Hematopoietic multipotent progenitor cell treated with erythropoietin and hydrocortisone succinate and interleukin-3 and kit ligand, for 6 days (in vitro differentiated cells): ENCODE measurements around the gene SLC12A1.
"Not testable (repeated sequence)": the region's sequence is repeated elsewhere in the genome, so short reads cannot be mapped to it uniquely, and the experiment has no call there.

Experiments
- DNase-seq: peaks from one replicate; pipeline ENCODE4 v3.0.0-alpha.2; 2015

SLC12A1 gene

DNA sequence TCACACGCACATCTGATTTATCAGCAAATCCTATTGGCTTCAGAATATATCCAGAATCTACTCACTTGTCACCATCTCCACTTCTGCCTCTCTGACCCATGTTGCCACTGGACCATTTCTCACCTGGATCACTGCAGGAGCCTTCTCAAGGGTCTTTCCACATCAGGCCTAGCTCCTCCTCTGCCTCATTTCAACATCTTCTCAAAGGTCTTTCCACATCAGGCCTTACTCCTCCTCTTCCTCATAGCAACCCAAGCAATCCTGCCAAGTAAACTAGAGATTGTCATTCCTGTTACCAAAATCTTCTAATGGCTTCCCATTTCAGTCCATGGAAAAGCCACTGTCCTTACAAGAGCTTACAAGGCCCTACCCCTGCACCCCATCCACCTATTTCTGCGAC lies 107.1 kb downstream of the SLC12A1 start:
- peak; percentile 48 for DNase-seq

DNA sequence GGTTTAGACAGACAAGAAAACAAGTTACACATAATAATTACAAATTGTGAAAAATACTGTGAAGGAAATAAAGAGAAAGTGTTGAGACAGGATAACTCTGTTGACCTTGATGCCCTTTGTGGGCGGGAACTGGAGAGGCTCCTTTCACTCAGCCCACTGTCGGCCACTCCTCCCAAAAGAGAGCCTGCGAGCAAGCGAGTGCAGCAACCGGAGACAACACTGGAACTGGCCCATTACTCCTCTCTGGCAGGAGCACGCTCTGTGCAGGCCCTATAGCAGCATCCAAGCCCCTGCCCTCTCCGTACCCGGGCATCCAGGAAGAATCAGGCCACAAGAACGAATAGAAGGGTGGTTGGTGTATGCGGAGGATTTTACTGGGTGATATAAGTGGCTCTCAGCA lies 108.9 kb downstream of the SLC12A1 start:
- no peak for DNase-seq

DNA sequence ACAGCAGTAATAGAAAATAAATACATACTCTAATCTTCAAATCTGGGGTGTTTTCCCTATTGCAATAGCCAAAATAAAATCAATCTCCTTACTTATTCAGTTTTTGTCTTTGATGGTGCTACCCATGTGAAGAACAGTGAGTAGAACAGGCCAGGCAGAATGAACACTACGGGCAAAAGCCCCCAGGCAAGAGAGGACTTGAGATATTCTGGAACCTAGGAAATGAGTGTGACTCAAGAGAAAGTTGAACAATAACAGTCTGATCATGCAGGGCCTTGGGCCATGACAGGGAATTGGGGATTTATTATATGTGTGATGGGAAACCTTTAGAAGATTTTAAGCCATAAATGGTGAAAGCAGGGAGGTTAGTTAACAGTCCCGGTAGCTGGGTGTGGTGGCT lies 111.1 kb downstream of the SLC12A1 start:
- DNase-seq = no peak

DNA sequence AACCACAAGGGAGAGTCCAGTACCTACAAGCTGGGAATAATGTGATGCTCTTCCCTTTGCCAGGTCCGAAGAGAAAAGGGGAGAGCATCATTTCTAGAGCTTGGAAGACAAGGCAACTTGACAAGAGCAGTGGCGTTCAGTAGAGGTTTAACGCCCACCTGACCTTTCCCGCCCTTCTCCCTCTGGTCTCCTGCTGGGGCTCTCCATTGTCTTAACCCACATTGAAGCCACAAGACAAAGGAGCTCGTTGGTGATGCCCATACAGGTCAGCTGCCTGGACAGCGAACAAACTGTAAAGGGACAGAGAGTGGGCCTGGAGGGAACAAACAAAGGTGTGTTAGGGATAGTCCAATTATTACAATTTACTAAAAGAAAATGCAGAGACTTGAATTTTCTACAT lies 112.0 kb downstream of the SLC12A1 start:
- DNase-seq = no peak

DNA sequence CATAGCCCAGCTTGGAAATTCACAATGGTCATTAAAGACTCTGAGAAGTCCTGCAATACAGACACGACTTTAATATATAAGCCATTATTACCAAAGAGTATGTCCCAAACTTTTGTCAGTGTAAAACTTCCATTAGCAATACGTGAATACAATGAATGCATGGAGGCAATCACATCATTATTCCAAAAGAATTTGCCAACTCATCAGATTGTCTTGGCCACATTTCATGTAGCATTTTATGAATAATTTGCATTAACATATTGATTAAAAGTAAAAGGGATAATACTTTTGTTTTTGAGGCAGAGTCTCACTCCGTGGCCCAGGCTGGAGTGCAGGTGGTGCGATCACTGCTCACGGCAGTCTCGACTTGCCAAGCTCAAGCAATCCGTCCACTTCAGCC lies 117.2 kb downstream of the SLC12A1 start:
- no peak for DNase-seq

DNA sequence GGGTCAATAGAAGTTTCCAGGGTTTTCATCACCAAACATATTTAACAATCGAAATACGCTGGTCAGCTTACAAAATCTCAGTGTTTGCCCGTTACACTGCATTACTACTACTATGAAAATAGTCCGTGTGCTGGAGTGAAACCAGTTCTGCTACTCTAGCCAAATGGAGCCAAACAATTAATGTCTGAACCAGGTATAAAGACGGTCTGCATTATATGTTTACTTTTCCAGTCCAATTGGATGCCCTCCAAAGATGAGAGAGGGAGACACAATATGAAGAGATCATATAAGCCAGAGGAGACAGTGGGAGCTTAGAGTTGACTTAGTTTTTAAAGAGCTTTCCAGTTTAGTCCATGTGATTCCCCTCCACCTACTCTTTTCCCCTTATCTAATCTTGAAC lies 118.8 kb downstream of the SLC12A1 start:
- DNase-seq = no peak

DNA sequence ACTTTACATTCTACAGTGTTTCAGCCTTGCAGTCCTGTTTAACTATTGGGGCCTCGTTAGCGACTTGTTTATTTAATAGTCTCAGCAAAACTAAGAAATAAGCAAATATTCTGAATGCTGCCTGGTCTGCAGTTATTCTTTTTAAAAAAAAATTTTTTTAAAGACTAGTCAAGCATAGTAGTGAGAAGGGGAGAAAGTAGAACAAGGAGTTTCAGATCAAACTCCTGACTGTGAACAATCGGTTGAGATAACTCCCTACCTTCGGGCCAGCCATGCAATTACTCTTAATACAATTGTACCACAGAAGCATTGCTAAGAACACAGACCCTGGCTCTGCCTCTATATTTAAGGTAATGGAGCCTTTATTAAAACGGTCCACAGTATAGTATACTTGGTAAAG lies 119.3 kb downstream of the SLC12A1 start:
- DNase-seq = no peak

DNA sequence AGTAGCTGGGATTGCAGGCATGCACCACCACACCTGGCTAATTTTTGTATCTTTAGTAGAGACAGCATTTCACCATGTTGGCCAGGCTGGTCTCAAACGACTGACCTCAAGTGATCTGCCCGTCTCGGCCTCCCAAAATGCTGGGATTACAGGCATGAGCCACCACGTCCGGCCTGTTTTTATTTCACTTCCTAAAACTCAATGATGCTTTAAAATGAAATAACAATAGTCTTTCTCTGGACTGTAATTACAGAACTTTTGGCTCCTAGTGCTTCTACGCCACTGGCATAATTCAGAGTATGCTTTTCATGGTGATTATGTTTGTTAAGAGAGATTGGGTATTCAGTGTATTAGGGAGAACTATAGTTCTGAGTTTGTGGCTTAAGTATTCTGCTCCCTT lies 120.1 kb downstream of the SLC12A1 start:
- DNase-seq = not testable (repeated sequence)

DNA sequence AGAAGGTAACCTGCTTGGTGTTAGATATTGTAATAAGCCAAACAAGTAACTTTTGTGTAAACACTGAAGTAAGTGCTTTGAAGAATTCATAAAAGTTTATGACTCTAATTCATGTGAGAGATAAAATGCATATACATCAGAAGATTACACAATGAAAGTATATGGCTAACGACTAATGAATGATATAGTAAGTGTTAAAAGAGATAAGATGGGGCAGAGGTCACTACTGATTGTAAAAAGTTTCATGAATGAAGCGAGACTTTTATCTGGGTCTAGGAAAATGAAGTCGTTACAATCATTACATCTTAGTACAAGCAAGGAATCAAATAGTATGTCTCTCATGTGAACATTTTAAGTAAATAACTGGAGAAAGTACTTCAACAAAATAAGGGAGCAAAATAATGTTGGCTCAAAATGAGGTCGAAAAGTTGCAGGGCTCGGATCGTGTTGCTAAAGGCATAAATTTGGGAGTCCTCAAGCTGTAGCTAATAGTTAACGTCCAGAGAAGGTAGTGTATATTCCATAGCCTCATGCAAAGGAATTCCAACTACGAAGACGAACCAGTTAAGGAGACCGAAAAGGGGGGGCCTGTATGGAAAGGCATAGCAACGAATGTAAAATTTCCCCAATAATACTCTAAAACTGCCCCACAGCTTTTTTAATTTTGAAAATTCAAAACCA lies 124.1 kb downstream of the SLC12A1 start:
- peak; percentile 48 for DNase-seq

DNA sequence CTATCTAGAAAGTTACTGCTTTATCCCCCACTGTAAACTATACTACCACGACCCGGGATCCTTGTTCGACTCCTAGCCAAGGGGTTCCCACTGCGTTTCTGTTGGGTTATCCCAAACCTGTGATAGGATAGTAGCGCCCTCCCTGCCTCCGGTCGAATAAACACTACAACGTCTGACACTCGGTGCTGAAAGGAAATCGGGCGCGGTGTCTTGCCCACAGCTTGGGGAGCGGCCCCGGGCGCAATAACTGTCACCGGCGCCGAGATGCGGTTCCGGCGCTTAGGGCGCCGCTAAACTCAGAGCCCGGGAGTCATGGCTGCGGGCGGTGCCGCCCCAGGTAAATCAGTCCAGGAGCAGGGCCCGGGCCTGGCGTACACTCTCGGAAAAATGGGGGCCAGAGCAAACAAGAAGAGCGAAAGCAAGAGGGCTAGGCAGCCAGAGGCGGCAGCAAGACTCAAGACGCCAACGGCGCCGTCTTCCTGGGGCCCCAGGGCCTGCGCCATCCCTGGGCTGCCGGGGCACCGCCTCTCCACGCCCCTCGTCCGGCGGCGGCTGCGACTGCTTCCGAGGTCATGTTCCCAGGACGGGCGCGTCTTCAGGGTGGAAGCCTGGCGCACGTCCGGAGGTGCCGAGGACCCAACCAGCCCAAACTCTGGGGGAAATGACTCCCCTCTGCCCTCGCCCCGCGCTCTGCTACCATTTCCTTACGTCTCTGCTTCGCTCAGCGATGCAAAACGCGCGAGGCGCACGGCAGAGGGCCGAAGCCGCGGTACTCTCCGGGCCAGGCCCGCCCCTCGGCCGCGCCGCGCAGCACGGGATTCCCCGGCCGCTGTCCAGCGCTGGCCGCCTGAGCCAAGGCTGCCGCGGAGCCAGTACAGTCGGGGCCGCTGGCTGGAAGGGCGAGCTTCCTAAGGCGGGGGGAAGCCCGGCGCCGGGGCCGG lies 125.0 kb downstream of the SLC12A1 start, which contains the start of gene DUT:
DUT (plus strand) TSS at position 575 of the 941 bp plus-strand sequence; CDS start at position 662, 87 bp downstream.
- DNase-seq = peak; percentile 89

DNA sequence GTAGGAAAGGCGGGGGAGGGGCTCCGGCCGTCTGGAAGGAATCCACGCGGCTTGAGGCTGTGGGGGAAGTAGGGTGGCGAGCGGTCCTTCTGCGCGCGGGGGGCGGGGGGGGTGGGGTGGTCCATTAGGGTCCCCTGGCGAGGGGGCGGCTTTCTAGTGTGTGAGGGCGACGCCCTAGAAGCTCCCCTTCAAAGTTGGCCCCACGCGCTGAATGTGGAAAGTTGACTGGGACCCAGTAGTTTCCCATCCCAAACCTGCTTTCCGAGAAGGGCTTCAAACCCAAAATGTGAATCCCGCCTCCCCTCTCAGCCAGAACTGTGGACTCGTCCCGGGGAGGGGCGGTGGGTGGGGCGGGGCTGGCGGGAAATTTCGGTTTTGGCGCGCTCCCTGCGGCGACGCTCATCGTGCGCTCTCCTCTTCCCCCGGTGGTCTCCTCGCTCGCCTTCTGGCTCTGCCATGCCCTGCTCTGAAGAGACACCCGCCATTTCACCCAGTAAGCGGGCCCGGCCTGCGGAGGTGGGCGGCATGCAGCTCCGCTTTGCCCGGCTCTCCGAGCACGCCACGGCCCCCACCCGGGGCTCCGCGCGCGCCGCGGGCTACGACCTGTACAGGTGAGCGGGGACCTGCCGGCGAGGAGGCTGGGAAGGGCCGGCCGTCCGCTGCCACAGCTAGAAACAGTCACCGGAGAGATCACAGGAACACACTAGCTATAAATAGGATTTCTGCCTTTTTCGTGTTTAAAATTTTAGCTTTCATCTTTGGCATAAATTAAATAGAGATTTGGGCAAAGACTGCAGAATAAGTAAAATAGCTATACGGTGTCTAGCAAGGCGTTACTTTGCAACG lies 125.9 kb downstream of the SLC12A1 start:
- peak; percentile 91 for DNase-seq

DNA sequence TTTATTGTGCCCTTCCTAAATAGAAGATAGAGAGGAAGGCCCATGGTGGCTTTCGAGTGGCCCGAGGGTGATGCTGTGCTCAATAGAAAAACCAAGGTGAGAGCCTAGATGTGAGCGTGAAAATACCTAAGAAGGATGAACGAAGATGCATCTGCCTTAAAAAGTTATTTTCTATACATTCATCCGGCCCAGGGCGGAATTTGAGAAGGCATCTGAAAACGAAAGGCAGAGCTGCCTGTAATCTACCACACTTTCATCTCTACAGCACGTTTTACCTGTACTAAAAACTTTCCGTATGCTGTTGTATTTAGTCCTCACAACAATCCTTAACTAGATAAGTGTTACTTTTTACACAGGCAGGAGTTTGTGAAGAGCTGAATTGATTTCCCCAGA lies 126.5 kb downstream of the SLC12A1 start:
- DNase-seq = peak; percentile 39

DNA sequence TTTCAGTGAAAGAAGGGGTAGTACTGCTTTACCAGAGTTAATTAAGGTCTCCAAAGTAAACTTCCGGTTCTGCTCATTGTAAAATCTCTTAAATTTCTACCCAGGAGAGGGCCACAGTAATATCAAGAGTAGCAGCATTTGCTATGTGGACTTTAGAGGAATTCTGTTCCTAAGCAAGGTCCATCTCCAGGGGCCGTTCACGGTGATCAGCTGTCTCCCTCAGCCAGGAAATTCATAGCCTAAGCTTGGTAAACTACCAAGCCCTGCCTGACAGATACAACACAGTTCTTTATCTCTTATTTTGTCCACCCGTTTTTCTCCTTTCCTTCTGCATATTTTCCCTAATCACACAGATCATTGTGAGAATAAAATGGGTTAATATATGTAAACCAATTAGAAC lies 127.4 kb downstream of the SLC12A1 start:
- peak; percentile 48 for DNase-seq

DNA sequence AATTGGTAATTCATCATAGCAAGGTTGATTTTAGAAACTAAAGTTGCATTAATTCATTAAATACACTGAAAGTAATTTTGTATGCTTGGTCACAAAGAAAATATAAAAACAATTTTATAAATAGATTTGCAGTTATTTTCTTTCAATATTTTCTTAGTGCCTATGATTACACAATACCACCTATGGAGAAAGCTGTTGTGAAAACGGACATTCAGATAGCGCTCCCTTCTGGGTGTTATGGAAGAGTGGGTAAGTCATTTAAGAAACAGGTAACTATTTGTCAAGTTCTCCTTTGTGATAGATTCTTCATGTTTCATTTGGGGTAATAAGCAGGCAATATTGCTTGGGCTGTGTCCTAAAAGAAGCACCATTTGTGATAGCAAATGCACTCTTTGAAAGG lies 128.2 kb downstream of the SLC12A1 start:
- peak; percentile 34 for DNase-seq

DNA sequence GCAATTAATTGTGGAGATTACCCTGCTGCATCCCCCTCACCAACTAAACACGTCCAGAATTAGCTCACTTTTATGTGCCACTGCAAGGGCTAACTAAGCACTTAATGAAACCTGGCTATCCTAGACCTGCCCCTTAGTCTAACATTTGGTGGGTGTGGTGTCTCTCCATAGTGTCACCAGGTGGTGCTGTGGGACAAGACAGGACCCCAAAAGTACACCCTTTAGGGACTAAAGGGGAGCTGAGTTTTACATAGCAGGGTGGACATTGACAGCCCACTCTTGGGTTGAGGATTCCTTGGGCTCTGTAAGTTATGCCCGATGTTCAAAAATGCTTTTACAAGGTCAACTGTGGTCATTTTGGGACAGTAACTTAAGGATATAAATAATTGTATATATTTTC lies 130.8 kb downstream of the SLC12A1 start:
- DNase-seq = peak; percentile 75

DNA sequence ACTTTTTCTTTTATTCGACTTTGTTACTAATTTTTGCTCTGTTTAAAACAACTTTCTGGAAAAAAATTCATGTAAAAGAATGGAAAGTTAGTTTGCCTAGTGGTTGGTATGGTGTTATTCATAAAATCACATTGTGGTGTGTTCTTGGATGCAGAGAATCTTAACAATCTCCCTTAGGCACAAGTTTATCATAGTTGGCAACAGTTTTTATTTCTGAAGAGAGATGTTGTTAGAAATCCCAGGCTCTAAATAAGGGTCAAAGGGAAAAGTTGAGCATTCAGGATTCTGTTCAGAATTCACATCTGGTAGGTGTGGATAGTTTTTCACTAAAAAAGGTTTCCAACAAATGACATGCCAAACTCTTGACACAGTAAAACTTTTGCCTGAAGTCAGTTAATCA lies 131.5 kb downstream of the SLC12A1 start:
- no peak for DNase-seq

DNA sequence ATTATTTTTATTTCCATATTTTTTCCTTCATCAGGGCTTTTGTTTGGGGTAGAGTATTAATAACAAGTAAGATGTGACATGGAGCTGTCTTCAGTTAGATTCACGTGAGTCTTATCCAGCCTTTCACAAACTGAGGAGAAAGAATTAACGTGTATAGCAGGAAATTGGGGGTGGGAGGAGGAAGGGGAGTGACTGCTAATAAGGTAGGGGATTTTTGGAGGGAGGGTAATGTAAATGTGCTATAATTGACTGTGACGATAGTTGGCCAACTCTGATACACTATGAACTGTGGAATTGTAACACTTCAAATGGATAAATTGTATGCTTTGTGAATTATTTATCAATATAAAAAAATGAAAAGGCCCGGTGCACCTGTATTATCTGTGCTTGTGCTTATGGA lies 134.0 kb downstream of the SLC12A1 start:
- no peak for DNase-seq

DNA sequence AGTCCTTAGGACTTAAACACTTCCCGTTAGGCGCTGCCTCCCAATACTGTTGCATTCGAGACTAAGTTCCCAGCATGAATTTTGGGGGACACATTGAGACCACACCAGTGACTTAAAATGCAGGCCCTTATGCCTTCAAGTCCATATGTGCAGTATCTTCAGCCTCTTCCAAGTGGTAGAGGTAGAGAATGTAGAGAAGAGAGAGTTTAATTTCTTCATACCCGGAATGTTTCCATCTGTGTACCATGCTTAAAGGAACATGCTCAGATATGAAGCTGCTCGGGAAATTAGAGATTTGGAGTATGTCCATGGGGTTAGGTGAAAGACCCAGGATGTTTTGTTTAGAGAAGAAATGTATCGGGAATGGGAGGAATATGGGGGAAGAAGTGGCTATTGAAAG lies 137.8 kb downstream of the SLC12A1 start:
- no peak for DNase-seq

DNA sequence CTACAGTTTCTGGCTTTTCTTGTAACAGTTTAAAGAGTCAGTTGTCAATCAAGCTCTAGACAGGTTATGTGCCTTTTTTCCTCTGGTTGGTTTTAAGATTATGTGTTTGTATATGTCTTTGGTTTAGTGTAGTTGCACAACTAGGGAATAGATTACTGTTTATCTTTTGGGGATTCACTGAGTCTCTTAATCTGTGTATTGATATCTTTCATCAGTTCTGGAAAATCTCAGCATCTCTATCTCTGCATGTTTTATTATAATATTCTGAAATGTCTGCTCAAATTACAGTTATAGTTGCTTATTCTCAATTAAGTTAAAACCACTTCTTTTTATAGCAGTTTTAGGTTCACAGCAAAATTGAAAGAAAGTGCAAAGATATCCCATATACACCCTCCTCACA lies 139.4 kb downstream of the SLC12A1 start:
- DNase-seq = no peak

DNA sequence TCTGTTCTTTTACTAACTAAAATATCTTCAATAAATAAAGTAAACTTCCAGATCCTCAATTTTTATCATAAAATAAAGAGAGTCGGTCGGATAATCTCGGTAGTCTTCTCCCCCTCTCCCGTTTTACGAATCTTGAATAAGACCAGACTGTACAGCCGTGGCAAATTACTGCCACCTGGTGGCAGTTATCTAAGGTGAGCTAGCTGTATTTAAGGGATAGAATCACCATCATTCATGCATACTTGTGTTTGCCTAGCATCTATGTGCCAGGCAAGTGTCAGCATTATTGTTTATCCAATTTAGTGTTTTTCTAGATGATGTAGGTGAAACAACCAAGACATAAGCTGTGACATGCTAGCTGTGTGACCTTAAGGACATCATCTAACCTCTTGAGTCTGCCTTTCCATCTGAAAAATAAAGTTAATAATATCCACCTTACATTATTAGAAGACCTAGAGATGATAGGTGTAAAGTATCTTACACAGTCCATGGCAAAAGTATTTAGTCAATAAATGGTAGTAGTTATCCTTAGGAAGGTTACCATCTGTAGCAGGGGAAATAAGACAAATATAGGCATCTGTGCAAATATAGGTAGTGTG lies 146.5 kb downstream of the SLC12A1 start:
- DNase-seq = peak; percentile 89
